ENCODE results near the gene SPATA18. TPM values are rescaled to one million over a fixed set of nuclear protein-coding genes. Genes with fewer than 3 reads are reported as not detected.

The SPATA18 gene
- total RNA-seq, 2 donors from 2014 or later, result 1.4 to 3.3 TPM

GRCh38 chr4:52116641-52117040 lies 65.5 kb downstream of the SPATA18 start:
- Histone ChIP-seq H3K9ac (ENCODE audit: extremely low read depth, low read length, poor library complexity, severe bottlenecking) (no peak overlapping the region), H3K4me1 (ENCODE audit: control insufficient read depth, insufficient read depth, low read length) (no peaks in the 10 kb centered on the region), H3K27ac (ENCODE audit: low read depth, low read length) (no peak overlapping the region), H3K9me3 (ENCODE audit: control insufficient read depth, low read length) (no peaks in the 10 kb centered on the region), H3K36me3 (ENCODE audit: control insufficient read depth, insufficient read depth, low read length) (no peaks in the 10 kb centered on the region), H3K4me3 (ENCODE audit: low read length) (no peak overlapping the region), H3K27me3 (ENCODE audit: control insufficient read depth, insufficient read depth, low read length, poor library complexity, severe bottlenecking) (no peaks in the 10 kb centered on the region)
- peaks cover 3% of the 10 kb centered on the region for H3K27me3 Mint-ChIP-seq (ENCODE audit: insufficient read depth)
- no peak for DNase-seq
- H3K4me3 Mint-ChIP-seq, result no peak overlapping the region
- H3K4me1 Mint-ChIP-seq, result no peaks in the 10 kb centered on the region
- WGBS, 2 experiments (ENCODE audit: insufficient coverage in 1 of 2, insufficient read length in 1 of 2), result 92% methylated on average over 1 to 2 of the region's 2 CpGs
- TF ChIP-seq CTCF (conservative IDR thresholded peaks at IDR 0.05), result no peak
- no peaks in the 10 kb centered on the region for H3K36me3 Mint-ChIP-seq (ENCODE audit: low read depth)
- peaks cover 6% of the 10 kb centered on the region for H3K9me3 Mint-ChIP-seq
- no peak overlapping the region for H3K27ac Mint-ChIP-seq

GRCh38 chr4:52126226-52126625 lies 75.1 kb downstream of the SPATA18 start:
- Histone ChIP-seq H3K9me3 (ENCODE audit: control insufficient read depth, low read length) (peaks cover 11% of the 10 kb centered on the region), H3K27ac (ENCODE audit: low read depth, low read length) (no peak overlapping the region), H3K27me3 (ENCODE audit: control insufficient read depth, insufficient read depth, low read length, poor library complexity, severe bottlenecking) (no peaks in the 10 kb centered on the region), H3K36me3 (ENCODE audit: control insufficient read depth, insufficient read depth, low read length) (no peaks in the 10 kb centered on the region), H3K4me3 (ENCODE audit: low read length) (no peak overlapping the region), H3K4me1 (ENCODE audit: control insufficient read depth, insufficient read depth, low read length) (no peaks in the 10 kb centered on the region), H3K9ac (ENCODE audit: extremely low read depth, low read length, poor library complexity, severe bottlenecking) (no peak overlapping the region)
- no peak overlapping the region for H3K4me3 Mint-ChIP-seq
- TF ChIP-seq CTCF (conservative IDR thresholded peaks at IDR 0.05), result no peak
- no peaks in the 10 kb centered on the region for H3K4me1 Mint-ChIP-seq
- H3K27ac Mint-ChIP-seq, result no peak overlapping the region
- peaks cover 18% of the 10 kb centered on the region for H3K9me3 Mint-ChIP-seq
- no peaks in the 10 kb centered on the region for H3K36me3 Mint-ChIP-seq (ENCODE audit: low read depth)
- 93% methylated on average over 3 of the region's 3 CpGs; no CpG with 5 or more reads in 1 of the 2 experiments for WGBS, 2 experiments (ENCODE audit: insufficient coverage in 1 of 2, insufficient read length in 1 of 2)
- DNase-seq, result no peak
- H3K27me3 Mint-ChIP-seq (ENCODE audit: insufficient read depth), result peaks cover 4% of the 10 kb centered on the region

- Histone ChIP-seq H3K4me1 (ENCODE audit: control insufficient read depth, insufficient read depth, low read length) (no peaks in the 10 kb centered on the region), H3K9ac (ENCODE audit: extremely low read depth, low read length, poor library complexity, severe bottlenecking) (no peak overlapping the region), H3K27ac (ENCODE audit: low read depth, low read length) (no peak overlapping the region), H3K36me3 (ENCODE audit: control insufficient read depth, insufficient read depth, low read length) (no peaks in the 10 kb centered on the region), H3K27me3 (ENCODE audit: control insufficient read depth, insufficient read depth, low read length, poor library complexity, severe bottlenecking) (no peaks in the 10 kb centered on the region), H3K9me3 (ENCODE audit: control insufficient read depth, low read length) (peaks cover 11% of the 10 kb centered on the region), H3K4me3 (ENCODE audit: low read length) (no peak overlapping the region)
- H3K4me1 Mint-ChIP-seq, result no peaks in the 10 kb centered on the region
- peak; percentile 49 for DNase-seq
- peaks cover 17% of the 10 kb centered on the region for H3K9me3 Mint-ChIP-seq
- WGBS, 2 experiments (ENCODE audit: insufficient coverage in 1 of 2, insufficient read length in 1 of 2), result 75 to 82% methylated on average over 2 to 5 of the region's 5 CpGs
- H3K27ac Mint-ChIP-seq, result no peak overlapping the region
- H3K27me3 Mint-ChIP-seq (ENCODE audit: insufficient read depth), result peaks cover 4% of the 10 kb centered on the region
- H3K4me3 Mint-ChIP-seq, result no peak overlapping the region
- no peak for TF ChIP-seq CTCF (conservative IDR thresholded peaks at IDR 0.05)
- H3K36me3 Mint-ChIP-seq (ENCODE audit: low read depth), result no peaks in the 10 kb centered on the region
Observed at GRCh38 chr4:52126966-52127365, 75.9 kb downstream of the SPATA18 start.
